Suppressor macrophage (primary cell): ENCODE measurements around the gene YWHAE.
"Not testable (repeated sequence)": the region's sequence is repeated elsewhere in the genome, so short reads cannot be mapped to it uniquely, and the experiment has no call there.

Source experiments
- DNase-seq, 4 experiments: peaks; one replicate each; pipeline ENCODE4 v3.0.0-alpha.2; 2020 to 2022

Gene YWHAE

GRCh38 chr17:1324201-1324771 is 75.7 kb downstream of the YWHAE start:
- no peak for DNase-seq

- DNase-seq, result peak in 1 of 4 experiments; percentile 22
Observed at GRCh38 chr17:1323336-1323735, 76.7 kb downstream of the YWHAE start.

- no peak for DNase-seq
Observed at GRCh38 chr17:1322480-1322879, 77.5 kb downstream of the YWHAE start.

- DNase-seq, result no peak
Observed at GRCh38 chr17:1322014-1322428, 78.0 kb downstream of the YWHAE start.

GRCh38 chr17:1315891-1316403 is 84.1 kb downstream of the YWHAE start:
- DNase-seq, result no peak

GRCh38 chr17:1315409-1315808 is 84.6 kb downstream of the YWHAE start:
- no peak for DNase-seq

GRCh38 chr17:1313270-1314005 is 86.6 kb downstream of the YWHAE start:
- no peak for DNase-seq

GRCh38 chr17:1312261-1312870 is 87.7 kb downstream of the YWHAE start:
- DNase-seq, result peak; percentile 13 to 49 (median 34)

GRCh38 chr17:1307829-1308228 is 92.2 kb downstream of the YWHAE start:
- DNase-seq, result not testable (repeated sequence)

GRCh38 chr17:1304962-1305563 is 95.0 kb downstream of the YWHAE start:
- no peak for DNase-seq

GRCh38 chr17:1304522-1304921 is 95.5 kb downstream of the YWHAE start:
- DNase-seq, result no peak

GRCh38 chr17:1302761-1303160 is 97.3 kb downstream of the YWHAE start:
- DNase-seq, result no peak

GRCh38 chr17:1301546-1301945 is 98.5 kb downstream of the YWHAE start:
- no peak for DNase-seq

GRCh38 chr17:1300371-1300905 is 99.6 kb downstream of the YWHAE start:
- no peak for DNase-seq

GRCh38 chr17:1299552-1300370 is 100.3 kb downstream of the YWHAE start:
- no peak for DNase-seq

- DNase-seq, result no peak
Observed at GRCh38 chr17:1298606-1299005, 101.4 kb downstream of the YWHAE start.
